ENCODE measurements around the gene CCDC85B.
"Not testable (repeated sequence)": the region's sequence is repeated elsewhere in the genome, so short reads cannot be mapped to it uniquely, and the experiment has no call there.

The CCDC85B gene

GRCh38 chr11:65890324-65891218 lies at the start of gene CCDC85B:
Gene CCDC85B, plus strand, starts transcription at chr11:65890673. Its CDS starts 111 bp downstream, at chr11:65890784.
- peak within 1 kb of the TSS; percentile 95 for H3K27ac ChIP-seq (ENCODE audit: low read depth, low read length)
- peak within 1 kb of the TSS; percentile 81 for H3K4me3 ChIP-seq (ENCODE audit: low read length)
- peaks cover 37% of the 10 kb centered on the region for H3K4me1 ChIP-seq (ENCODE audit: control insufficient read depth, insufficient read depth, low read length)
- no peaks in the 10 kb centered on the region for H3K27me3 ChIP-seq (ENCODE audit: control insufficient read depth, insufficient read depth, low read length)
- H3K9ac ChIP-seq (ENCODE audit: low read length): peak within 1 kb of the TSS; percentile 57
- H3K36me3 ChIP-seq (ENCODE audit: control insufficient read depth, insufficient read depth, low read length): peaks cover 5% of the 10 kb centered on the region

- Histone ChIP-seq H3K27me3 (ENCODE audit: control insufficient read depth, insufficient read depth, low read length) (no peaks in the 10 kb centered on the region), H3K4me3 (ENCODE audit: low read length) (no peak overlapping the region), H3K9ac (ENCODE audit: low read length) (no peak overlapping the region), H3K27ac (ENCODE audit: low read depth, low read length) (no peak overlapping the region), H3K4me1 (ENCODE audit: control insufficient read depth, insufficient read depth, low read length) (no peaks in the 10 kb centered on the region), H3K36me3 (ENCODE audit: control insufficient read depth, insufficient read depth, low read length) (no peaks in the 10 kb centered on the region)
Observed at GRCh38 chr11:65842144-65842543, 48.3 kb upstream of the CCDC85B start.

- Histone ChIP-seq H3K4me1 (ENCODE audit: control insufficient read depth, insufficient read depth, low read length) (no peaks in the 10 kb centered on the region), H3K27me3 (ENCODE audit: control insufficient read depth, insufficient read depth, low read length) (no peaks in the 10 kb centered on the region), H3K36me3 (ENCODE audit: control insufficient read depth, insufficient read depth, low read length) (no peaks in the 10 kb centered on the region), H3K4me3 (ENCODE audit: low read length) (no peak overlapping the region), H3K27ac (ENCODE audit: low read depth, low read length) (no peak overlapping the region), H3K9ac (ENCODE audit: low read length) (no peak overlapping the region)
Observed at GRCh38 chr11:65843811-65844210, 46.7 kb upstream of the CCDC85B start.

- H3K9ac ChIP-seq (ENCODE audit: low read length): no peak overlapping the region
- no peaks in the 10 kb centered on the region for H3K27me3 ChIP-seq (ENCODE audit: control insufficient read depth, insufficient read depth, low read length)
- no peak overlapping the region for H3K27ac ChIP-seq (ENCODE audit: low read depth, low read length)
- H3K4me3 ChIP-seq (ENCODE audit: low read length): no peak overlapping the region
- no peaks in the 10 kb centered on the region for H3K4me1 ChIP-seq (ENCODE audit: control insufficient read depth, insufficient read depth, low read length)
- H3K36me3 ChIP-seq (ENCODE audit: control insufficient read depth, insufficient read depth, low read length): no peaks in the 10 kb centered on the region
Observed at GRCh38 chr11:65844231-65844872, 46.1 kb upstream of the CCDC85B start.

DNA sequence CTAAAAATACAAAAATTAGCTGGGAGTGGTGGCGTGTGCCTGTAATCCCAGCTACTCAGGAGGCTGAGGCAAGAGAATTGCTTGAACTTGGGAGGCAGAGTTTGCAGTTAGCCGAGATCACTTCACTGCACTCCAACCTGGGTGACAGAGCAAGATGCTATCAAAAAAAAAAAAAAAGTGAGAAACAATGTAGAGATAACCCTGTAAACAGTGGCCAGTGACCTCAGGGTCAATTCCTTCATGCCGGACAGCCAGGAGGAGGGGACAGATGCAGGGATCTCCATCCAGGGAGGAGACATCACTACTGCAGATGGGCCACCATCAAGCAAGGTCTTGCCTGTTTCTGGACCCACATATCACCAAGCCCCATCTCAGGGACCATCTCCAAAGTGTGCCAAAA lies 42.7 kb upstream of the CCDC85B start:
- no peak overlapping the region for H3K27ac ChIP-seq (ENCODE audit: low read depth, low read length)
- H3K9ac ChIP-seq (ENCODE audit: low read length): no peak overlapping the region
- H3K4me1 ChIP-seq (ENCODE audit: control insufficient read depth, insufficient read depth, low read length): no peaks in the 10 kb centered on the region
- H3K36me3 ChIP-seq (ENCODE audit: control insufficient read depth, insufficient read depth, low read length): peaks cover 8% of the 10 kb centered on the region
- no peaks in the 10 kb centered on the region for H3K27me3 ChIP-seq (ENCODE audit: control insufficient read depth, insufficient read depth, low read length)
- H3K4me3 ChIP-seq (ENCODE audit: low read length): no peak overlapping the region

GRCh38 chr11:65848693-65849092 lies 41.8 kb upstream of the CCDC85B start:
- H3K4me3 ChIP-seq (ENCODE audit: low read length); H3K9ac ChIP-seq (ENCODE audit: low read length); H3K27me3 ChIP-seq (ENCODE audit: control insufficient read depth, insufficient read depth, low read length); H3K4me1 ChIP-seq (ENCODE audit: control insufficient read depth, insufficient read depth, low read length); H3K27ac ChIP-seq (ENCODE audit: low read depth, low read length): not testable (repeated sequence)
- peaks cover 14% of the 10 kb centered on the region for H3K36me3 ChIP-seq (ENCODE audit: control insufficient read depth, insufficient read depth, low read length)

DNA sequence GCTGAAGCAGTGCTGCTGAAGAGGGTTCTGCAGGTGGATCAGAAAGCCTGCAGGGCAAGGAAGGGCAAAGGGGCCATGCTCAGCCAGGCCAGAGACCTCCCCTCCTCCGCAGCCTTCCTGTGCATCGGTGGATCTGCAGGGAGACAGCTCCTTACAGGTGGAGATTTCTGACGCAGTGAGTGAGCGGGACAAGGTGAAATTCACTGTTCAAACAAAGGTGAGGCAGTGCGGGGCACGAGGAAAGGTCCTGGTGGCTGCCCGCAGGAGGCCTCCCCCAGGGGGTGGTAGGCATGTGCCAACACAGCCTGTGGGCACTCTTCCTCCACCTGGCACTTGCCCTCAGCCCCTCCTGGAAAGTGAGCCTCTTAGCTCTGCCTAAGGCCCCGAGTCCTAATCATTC lies 41.1 kb upstream of the CCDC85B start:
- H3K36me3 ChIP-seq (ENCODE audit: control insufficient read depth, insufficient read depth, low read length): peaks cover 20% of the 10 kb centered on the region
- no peak overlapping the region for H3K27ac ChIP-seq (ENCODE audit: low read depth, low read length)
- no peaks in the 10 kb centered on the region for H3K27me3 ChIP-seq (ENCODE audit: control insufficient read depth, insufficient read depth, low read length)
- no peak overlapping the region for H3K4me3 ChIP-seq (ENCODE audit: low read length)
- H3K9ac ChIP-seq (ENCODE audit: low read length): no peak overlapping the region
- H3K4me1 ChIP-seq (ENCODE audit: control insufficient read depth, insufficient read depth, low read length): no peaks in the 10 kb centered on the region

- H3K36me3 ChIP-seq (ENCODE audit: control insufficient read depth, insufficient read depth, low read length): peaks cover 24% of the 10 kb centered on the region
- no peak overlapping the region for H3K27ac ChIP-seq (ENCODE audit: low read depth, low read length)
- H3K27me3 ChIP-seq (ENCODE audit: control insufficient read depth, insufficient read depth, low read length): no peaks in the 10 kb centered on the region
- H3K9ac ChIP-seq (ENCODE audit: low read length): no peak overlapping the region
- H3K4me1 ChIP-seq (ENCODE audit: control insufficient read depth, insufficient read depth, low read length): no peaks in the 10 kb centered on the region
- no peak overlapping the region for H3K4me3 ChIP-seq (ENCODE audit: low read length)
Observed at GRCh38 chr11:65849771-65850216, 40.7 kb upstream of the CCDC85B start.

DNA sequence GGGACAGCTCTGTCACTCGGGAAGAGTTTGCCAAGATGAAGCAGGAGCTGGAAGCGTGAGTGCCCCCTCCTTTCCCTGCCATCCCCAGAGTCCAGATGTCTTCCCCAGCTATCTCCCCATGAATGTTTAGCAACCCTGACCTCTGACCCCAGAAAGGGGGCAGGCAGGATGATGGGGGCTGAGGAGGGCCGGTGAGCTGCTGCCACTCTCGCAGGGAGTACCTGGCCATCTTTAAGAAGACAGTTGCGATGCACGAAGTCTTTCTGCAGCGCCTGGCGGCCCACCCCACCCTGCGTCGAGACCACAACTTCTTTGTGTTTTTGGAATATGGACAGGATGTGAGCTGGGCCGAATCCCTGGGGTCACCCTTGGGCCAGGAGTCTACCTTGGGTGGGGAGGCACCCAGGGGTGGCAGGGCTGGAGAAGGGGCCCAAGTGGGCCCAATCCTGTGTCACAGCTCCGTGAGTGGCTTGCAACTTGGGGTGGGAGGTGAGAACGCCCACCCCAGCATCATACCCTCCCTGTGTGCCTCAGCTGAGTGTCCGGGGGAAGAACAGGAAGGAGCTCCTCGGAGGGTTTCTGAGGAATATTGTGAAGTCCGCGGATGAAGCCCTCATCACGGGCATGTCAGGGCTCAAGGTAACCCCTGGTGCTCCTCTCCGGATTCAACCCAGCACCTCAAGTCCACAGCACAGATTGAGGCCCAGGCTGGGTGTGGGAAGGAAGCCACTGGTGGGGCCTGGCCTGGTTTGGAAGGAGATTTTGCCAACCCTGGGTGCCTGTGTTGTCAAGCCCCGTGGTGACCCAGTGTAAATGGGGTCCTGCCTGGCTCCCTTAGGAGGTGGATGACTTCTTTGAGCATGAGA lies 40.0 kb upstream of the CCDC85B start:
- no peaks in the 10 kb centered on the region for H3K27me3 ChIP-seq (ENCODE audit: control insufficient read depth, insufficient read depth, low read length)
- H3K36me3 ChIP-seq (ENCODE audit: control insufficient read depth, insufficient read depth, low read length): peaks cover 30% of the 10 kb centered on the region
- no peak overlapping the region for H3K9ac ChIP-seq (ENCODE audit: low read length)
- H3K4me1 ChIP-seq (ENCODE audit: control insufficient read depth, insufficient read depth, low read length): no peaks in the 10 kb centered on the region
- no peak overlapping the region for H3K4me3 ChIP-seq (ENCODE audit: low read length)
- H3K27ac ChIP-seq (ENCODE audit: low read depth, low read length): no peak overlapping the region

GRCh38 chr11:65851083-65851579 lies 39.3 kb upstream of the CCDC85B start:
- Histone ChIP-seq H3K4me1 (ENCODE audit: control insufficient read depth, insufficient read depth, low read length) (peaks cover 1% of the 10 kb centered on the region), H3K27me3 (ENCODE audit: control insufficient read depth, insufficient read depth, low read length) (no peaks in the 10 kb centered on the region), H3K4me3 (ENCODE audit: low read length) (no peak overlapping the region), H3K36me3 (ENCODE audit: control insufficient read depth, insufficient read depth, low read length) (peaks cover 37% of the 10 kb centered on the region), H3K9ac (ENCODE audit: low read length) (no peak overlapping the region), H3K27ac (ENCODE audit: low read depth, low read length) (no peak overlapping the region)

- no peak overlapping the region for H3K4me3 ChIP-seq (ENCODE audit: low read length)
- H3K9ac ChIP-seq (ENCODE audit: low read length): no peak overlapping the region
- H3K4me1 ChIP-seq (ENCODE audit: control insufficient read depth, insufficient read depth, low read length): peaks cover 7% of the 10 kb centered on the region
- H3K36me3 ChIP-seq (ENCODE audit: control insufficient read depth, insufficient read depth, low read length): peaks cover 37% of the 10 kb centered on the region
- H3K27ac ChIP-seq (ENCODE audit: low read depth, low read length): no peak overlapping the region
- no peaks in the 10 kb centered on the region for H3K27me3 ChIP-seq (ENCODE audit: control insufficient read depth, insufficient read depth, low read length)
Observed at GRCh38 chr11:65851811-65852507, 38.5 kb upstream of the CCDC85B start.
